HG02642 (cell line): ENCODE data around the gene NIM1K.
"Not testable (repeated sequence)": the region's sequence is repeated elsewhere in the genome, so short reads cannot be mapped to it uniquely, and the experiment has no call there.

Experiments used
- ATAC-seq: cut with Tn5 transposase; IDR thresholded peaks from one replicate; pipeline ENCODE4 v1.9.1; 2021; ENCODE audit warnings: mild to moderate bottlenecking; ENCODE audit not compliant: unreplicated experiment, poor library complexity

The NIM1K gene

DNA sequence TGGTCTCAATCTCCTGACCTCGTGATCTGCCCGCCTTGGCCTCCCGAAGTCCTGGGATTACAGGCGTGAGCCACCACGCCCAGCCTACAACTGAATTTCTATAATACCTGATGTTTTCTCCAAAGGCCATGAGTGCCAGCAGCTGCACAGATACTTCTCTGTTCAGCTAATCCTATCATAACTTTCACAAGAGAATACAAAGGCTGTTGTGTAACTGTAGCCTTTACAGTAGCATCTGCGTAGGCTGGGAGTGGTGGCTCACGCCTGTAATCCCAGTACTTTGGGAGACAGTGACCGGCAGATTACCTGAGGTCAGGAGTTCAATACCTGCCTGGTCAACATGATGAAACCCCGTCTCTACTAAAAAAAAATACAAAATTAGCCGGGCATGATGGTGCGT is 8.9 kb upstream of the NIM1K start:
- not testable (repeated sequence) for ATAC-seq

DNA sequence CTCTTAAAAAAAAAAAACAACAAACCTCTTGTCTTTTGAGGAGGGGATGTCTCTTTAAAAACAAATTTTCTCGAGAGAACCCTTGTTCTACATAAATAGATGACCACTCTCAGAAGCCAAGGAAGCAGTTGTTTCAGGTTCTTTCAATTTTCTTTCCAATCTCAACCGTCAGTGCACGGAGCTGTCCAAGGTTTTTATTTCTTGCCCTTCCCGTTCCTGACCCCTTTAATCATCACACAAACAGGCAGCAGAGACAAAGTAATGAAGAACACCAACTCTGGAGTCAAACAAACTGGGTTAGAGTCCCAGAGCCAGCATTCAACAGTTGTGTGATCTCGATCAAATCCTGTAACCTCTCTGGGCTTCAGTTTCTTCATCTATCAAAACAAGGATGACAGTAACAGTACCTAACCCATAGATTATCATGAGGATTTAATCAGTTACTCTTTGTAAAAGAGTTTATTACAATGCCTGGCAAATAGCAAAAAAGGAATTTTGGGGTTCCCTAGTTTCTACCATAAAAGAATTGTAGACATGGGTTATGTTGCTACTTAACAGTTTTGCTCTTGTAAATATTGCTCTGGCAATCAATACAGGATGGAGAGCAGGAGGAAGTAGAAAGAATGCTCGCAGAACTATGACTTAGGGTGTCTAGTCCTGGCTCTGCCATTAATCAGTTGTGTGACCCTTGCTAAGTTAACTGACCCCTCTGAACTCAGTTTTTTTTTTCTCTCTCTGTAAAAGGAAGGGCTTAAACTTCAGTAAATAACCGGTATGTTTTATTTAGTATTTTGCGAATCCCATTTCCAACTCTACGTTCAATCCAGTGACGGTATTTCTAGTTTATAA is 1.0 kb upstream of the NIM1K start:
- no peak for ATAC-seq

DNA sequence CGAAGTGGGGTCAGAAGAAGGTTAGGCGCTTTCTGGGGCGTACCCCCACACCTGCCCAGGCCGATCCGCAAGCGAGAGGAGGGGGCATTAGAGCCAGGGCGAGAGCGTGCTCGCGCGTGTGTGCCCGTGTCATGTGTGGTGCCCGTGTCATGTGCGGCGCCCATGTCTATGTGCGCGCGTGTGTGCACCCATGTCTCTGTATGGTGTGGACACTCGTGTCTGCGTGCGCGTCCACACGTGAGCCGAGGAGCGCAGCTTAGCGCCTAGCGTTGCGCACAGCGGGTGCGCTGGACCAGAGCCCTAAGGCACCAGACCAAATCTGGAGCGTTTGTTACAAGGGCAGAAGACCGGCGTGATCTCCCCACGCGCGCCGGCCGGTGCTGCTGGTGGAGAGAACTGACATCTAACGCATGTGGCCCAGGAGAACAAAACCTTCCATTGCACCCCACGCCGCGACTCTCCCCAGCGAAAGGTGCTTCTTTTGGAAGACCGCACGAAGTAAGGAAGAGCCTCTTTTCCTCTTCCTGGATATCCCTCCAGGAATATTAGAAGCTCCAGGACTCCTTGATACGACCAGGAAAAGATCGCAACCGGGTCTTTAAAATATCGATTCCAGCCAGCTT is 644 bp downstream of the NIM1K start:
- ATAC-seq, result peak; percentile 36

DNA sequence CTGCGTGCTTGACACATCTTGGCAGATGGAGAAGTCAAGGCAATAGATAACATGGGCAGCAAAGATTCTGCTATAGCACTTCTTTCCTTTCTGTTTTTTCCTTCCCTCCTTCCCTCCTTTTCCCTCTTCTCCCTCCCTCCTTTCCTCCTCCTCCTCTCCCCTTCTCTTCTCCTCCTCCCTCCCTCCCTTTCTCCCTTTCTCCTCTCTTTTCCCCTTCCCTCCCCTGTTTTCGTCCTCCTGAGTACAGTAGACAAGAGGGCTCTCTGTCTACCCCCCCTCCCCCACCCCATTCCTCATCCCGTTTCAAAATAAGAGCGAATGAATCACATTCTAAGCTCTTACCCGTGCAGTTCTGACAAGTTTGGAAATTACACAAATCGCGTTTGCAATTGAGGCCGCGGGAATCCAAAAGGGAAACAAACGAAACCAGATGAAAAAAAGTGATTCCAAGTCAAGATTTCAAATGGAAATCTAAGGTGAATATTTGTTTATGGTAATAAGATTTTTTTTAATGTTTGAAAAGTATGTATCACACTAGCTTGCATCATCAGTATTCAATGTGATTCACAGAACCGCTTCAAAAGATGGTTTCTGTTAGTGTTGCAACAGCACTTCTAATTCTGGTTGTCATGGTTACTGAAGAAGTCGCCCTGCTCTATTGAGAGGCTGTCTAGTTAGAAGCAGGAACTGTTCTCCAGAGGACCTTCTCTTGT is 1.3 kb downstream of the NIM1K start:
- ATAC-seq, result no peak

DNA sequence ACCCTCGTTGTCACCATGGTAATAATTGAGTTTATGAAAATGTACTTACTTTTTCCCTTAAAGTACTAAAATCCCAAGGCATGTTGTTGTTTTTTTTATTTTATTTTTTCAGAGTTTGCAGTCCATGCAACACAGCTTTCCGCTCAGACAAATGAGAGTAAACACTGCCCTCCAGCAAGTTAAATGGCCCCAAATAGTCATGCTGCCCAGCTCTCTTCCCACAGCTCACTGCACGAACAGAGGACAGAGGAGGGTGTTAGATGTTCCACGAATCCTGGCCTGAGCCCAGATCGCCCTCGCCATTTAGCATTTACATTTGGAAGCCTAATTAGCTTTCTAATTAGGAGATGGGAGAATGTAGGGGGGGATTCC is 1.9 kb downstream of the NIM1K start:
- no peak for ATAC-seq

DNA sequence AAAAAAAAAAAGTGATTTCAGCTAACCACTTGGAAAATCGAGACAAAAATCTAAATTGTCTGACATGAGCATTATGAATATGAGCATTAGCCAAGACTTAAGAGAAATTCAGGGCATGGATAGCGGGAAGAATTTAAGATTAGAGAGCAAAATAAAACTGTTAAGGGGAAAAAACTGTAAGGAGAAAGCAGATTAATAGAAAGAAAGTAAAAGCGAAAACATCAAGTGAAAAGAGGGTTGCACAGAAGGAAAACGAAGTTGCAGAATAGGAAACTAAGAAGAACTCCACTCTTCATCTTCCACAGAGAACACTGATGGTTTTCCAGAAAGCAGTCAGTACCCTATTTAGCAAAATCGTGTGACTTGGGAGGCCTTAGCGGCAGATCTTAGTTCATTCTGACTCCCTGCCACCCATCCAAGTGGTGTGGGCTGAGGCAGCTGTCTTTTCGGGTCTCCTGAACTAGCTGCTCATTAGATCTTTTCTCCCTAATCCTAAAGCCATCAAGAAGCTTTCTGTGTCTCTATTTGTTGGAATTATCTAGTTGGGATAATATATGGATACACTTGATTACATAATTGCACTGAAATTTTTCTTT is 3.7 kb downstream of the NIM1K start:
- ATAC-seq, result no peak

DNA sequence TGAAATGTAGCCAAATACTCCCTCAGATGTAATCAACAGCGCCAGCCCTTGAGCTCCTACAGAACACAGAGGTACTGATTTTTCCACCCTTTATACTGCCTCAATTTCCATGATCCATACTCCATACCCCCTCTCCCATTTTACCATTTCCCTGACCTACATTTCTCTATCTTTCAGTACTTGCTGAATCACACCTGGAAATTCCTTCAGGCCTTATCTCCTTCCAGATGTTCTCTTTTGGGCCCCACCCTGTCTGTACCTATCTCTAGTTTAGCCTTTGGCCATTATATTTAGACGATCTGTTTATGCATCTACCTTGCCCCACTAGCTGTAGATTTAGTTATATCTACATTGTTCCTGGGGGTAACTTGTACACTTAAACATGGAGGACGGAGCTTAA is 5.5 kb downstream of the NIM1K start:
- no peak for ATAC-seq

DNA sequence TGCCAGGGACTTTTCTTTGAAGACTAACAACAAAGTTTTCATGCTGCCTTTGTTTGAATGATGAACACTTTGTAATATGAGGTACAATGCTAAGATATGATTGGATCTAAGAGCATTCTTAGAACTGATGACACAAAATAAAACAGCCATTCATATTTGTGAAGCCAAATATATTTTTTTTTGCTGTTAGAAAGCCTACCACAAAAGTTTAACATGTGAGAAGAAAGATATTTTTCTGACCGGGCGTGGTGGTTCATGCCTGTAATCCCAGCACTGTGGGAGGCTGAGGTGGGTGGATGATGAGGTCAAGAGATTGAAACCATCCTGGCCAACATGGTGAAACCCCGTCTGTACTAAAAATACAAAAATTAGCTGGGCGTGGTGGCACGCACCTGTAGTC is 9.4 kb downstream of the NIM1K start:
- ATAC-seq, result not testable (repeated sequence)

DNA sequence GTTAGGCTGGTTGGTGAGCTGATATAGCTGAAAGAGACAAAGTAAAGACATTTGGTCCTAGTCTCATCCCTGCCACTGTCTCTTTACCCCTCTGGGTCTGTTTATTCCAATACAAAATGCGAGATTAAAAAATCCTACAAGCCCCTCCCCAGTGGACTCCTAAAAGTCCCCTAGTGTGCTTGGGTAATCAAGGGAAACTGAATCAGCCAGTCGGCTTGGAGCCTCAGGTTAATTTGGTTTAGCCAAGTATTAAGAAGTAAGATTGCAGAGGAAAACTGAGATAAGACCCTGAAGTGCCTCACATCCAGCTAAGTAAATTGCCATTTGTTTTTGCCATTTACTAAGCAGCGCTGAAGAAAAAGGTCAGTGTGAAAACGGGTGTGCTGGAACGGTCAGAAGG is 10.4 kb downstream of the NIM1K start:
- no peak for ATAC-seq

DNA sequence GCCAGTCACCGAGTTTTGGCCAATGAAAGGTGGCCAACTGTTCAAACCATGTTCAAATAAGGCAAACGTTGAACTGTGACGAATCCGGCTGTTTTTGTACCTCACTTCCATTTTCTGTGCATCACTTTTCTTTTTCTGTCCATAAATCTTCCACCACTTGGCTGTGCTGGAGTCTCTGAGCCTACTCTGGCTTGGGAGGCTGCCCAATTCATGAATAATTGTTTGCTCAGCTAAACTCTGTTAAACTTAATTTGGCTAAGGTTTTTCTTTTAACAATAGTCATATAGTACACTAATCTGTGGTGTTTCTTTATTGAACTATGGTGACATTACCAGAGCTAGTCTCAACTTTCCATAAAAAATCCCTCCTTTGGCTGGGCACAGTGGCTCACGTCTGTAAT is 11.3 kb downstream of the NIM1K start:
- ATAC-seq, result no peak

DNA sequence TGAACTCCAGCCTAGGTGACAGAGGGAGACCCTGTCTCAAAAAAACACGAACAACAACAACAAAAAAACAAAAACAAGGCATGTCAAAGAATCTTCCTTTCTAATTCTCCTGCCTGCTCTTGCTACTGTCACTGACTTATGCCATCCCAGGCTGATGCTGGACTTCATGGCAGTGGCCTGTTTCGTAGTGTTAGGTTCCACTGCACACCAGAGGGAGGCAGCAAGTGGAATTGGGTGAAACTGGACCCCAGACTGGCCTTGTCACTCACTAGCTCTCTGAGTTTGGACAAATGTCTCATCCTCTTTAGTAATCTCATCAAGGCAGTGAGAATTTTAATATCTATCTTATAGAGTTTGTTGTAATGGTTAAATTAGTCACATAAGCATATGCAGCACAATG is 12.9 kb downstream of the NIM1K start:
- ATAC-seq, result no peak

DNA sequence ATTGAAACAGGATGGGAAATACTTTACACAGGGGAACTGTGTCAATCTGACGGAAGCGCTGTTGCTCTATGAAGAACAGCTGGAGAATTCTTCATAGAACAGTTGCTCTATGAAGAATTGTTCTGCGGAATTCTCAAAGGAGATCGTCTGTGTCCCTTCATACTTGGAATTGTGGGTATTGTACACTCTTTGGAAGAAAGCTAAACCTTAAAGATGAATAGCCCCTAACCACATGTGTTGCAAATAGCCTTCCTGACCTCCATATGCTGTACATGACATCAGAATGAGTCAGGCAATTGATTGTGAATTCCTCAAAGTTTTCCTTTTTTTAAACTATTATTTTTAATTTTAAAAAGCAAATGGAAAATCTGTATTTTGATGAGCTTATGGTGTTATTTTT is 15.6 kb downstream of the NIM1K start:
- no peak for ATAC-seq

DNA sequence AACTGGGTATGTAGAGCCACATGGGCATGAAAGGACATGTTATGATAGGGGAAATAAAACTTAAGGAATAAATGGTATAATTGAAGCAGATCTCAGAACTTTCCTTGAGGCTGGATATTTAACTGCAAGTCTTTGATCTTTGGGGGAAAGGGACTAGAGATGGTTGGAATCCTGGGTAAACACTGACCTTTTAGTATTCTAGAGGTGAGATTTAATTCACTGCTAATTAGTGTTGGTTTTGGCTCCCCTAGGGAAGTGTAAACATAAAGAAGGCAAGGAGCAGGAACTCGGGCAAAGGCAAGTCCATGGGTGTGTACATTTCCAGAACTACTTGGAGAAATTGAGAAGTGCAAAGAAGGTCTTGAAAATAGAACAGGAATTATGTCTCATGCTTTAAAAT is 16.6 kb downstream of the NIM1K start:
- no peak for ATAC-seq

DNA sequence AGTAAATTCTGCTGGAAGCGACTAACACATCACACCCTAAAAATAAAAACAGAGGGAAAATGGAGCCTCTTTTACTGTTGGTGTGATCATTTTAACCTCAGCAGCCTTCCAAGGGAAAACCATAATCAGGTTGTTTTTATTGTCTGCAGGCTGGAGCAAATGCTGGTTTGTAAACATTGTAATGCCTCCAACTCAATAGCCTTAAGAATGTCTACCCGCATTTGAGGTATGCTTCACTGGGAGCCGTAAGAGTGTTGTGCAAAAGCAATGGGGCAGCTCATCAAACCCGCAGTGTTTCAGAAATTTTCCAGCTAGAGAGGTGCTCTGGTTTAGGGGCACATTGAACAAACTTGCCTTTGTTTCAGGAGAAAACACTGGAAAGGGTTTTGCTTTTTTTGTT is 17.0 kb downstream of the NIM1K start:
- ATAC-seq, result no peak

DNA sequence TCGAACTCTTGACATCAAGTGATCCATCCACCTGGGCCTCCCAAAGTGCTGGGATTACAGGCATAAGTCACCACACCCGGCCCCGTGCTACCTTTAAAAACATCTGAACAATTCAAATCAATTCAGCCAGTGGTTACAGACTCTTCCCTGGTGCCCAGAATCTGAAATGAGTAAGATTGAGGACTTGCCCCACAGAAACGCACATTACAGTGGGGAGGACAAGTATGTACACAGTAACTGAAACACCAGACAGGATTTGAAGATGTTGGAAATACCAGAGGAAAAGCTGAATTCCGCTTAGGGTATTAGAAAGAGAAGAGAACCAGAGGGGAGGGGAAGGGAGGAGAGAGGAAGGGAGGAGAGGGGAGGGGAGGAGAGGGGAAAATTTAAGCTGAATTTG is 17.8 kb downstream of the NIM1K start:
- no peak for ATAC-seq

DNA sequence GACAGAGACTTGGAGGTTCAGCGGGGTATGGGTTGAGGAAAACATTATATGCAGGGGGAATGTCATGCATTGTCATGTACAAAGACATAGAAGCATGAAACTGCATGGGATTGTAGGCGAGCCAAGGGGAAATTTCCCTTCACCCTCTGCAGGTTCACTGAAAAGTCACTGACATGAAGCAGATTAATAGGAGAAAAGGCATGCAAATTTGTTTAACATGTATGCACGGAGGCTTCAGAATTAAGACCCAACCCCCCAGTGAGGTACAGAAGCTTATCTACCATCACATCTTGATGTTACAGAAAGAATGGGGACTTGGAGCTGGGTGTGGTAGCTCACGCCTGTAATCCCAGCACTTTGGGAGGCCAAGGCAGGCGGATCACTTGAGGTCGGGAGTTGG is 18.5 kb downstream of the NIM1K start:
- no peak for ATAC-seq

DNA sequence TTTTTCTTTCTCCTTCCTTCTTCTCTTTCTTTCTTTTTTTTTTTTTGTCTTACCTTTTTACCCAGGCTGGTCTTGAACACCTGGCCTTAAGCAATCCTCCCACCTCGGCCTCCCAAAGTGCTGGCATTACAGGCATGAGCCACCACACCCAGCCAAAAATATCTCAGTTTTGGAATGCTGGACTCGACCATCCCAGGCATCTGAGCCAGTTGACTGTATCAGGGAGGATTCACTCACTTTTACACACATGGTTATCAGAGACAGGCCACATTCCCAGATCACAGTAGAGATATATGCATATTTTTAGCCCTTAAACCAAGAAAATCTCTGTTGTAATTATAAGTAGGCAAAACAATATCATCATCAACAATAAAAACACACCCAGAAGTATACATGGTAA is 21.9 kb downstream of the NIM1K start:
- no peak for ATAC-seq

DNA sequence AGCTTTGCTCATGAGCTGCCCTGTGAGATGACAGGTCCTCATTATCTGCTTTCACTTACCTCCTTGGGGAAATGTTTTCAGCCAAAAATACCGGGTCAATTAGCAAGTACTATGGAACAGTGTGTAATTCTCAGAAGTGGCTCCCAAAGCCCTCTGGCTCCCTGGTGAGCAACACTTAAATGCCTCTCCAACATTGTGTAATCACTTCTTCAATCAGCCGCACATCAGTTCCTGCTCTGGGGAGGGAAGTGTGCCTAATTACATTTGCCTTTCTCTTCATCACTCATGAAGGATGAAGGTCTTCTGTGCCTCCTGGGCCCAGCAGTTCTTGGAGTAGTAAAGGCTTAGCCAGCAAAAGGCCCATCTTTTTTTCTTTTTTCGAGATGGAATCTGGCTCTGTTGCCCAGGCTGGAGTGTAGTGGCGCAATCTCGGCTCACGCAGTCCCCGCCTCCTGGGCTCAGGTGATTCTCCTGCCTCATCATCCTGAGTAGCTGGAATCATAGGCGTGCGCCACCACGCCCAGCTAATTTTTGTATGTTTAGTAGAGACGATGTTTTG is 23.1 kb downstream of the NIM1K start:
- ATAC-seq, result no peak

DNA sequence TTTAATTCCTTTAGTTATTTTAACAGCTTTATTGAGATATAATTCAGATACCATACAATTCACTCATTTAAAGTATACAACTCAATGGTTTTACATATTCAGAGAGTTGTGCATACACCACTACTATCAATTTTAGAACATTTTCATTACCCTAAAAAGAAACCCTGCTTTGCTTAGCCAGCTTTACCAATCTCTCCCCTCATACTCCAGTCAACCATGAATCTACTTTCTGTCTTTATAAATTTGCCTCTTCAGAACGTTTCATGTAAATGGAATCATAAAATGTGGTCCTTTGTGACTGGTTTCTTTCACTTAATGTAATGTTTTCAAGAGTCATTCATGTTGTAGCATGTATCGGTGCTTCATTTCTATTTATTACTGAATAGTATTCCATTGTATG is 24.9 kb downstream of the NIM1K start:
- no peak for ATAC-seq

DNA sequence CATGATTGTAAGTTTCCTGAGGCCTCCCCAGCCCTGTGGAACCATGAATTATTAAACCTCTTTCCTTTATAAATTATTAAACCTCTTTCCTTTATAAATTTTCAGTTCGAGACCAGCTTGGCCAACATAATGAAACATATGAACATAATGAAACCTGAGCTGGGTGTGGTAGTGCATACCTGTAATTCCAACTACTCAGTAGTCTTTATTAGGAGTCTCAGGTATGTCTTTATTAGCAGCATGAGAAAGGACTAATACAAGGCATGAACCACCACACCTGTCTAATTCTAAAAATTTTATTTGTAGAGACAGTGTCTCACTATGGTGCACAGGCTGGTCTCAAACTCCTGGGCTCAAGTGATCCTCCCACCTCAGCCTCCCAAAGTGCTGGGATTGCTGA is 27.1 kb downstream of the NIM1K start:
- no peak for ATAC-seq

DNA sequence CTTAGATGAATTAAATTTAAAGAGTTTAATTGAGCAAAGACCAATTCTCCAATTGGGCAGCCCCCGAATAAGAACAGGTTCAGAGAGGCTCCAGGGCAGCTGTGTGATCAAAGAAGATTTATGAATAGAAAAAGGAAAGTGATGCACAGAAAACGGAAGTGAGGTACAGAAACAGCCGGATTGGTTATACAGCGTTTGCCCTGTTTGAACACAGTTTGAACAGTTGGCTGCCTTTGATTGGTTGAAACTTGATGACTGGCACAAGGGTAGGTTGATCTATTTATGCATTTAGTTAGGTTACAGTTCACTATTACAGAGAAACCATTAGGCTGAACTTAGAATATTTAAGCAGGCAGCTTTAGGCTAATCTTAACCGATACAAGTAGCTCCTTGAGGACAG is 29.5 kb downstream of the NIM1K start:
- ATAC-seq, result no peak
